NCI-H1105 treated with DMSO at 0.1 percent for 48 hours (cell line): ENCODE measurements around the gene ZDHHC5.

ENCODE experiments used
- DNase-seq: peaks from one replicate; lab custom pipeline; 2025; lab: John Stamatoyannopoulos, UW

The ZDHHC5 gene

GRCh38 chr11:57729479-57729878 lies 61.6 kb downstream of the ZDHHC5 start:
- no peak for DNase-seq

DNA sequence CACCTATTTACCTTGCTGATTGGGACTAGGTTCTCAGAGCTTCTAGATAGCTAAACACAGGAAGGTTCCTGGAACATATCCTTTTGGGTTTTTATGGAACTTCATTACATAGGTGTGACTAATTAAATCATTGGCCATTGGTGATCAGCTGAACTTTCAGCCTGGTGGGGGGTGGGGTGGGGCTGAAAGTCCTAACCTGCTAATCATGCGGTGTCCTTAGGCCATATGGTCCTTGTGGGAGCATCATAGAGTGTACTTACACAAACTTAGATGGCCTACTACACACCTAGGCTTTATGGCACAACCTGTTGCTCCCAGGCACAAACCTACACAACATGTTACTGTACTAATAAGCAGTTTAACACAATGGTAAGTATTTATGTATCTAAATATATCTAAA lies 64.7 kb downstream of the ZDHHC5 start:
- no peak for DNase-seq

GRCh38 chr11:57735619-57736298 lies 67.8 kb downstream of the ZDHHC5 start:
- no peak for DNase-seq

DNA sequence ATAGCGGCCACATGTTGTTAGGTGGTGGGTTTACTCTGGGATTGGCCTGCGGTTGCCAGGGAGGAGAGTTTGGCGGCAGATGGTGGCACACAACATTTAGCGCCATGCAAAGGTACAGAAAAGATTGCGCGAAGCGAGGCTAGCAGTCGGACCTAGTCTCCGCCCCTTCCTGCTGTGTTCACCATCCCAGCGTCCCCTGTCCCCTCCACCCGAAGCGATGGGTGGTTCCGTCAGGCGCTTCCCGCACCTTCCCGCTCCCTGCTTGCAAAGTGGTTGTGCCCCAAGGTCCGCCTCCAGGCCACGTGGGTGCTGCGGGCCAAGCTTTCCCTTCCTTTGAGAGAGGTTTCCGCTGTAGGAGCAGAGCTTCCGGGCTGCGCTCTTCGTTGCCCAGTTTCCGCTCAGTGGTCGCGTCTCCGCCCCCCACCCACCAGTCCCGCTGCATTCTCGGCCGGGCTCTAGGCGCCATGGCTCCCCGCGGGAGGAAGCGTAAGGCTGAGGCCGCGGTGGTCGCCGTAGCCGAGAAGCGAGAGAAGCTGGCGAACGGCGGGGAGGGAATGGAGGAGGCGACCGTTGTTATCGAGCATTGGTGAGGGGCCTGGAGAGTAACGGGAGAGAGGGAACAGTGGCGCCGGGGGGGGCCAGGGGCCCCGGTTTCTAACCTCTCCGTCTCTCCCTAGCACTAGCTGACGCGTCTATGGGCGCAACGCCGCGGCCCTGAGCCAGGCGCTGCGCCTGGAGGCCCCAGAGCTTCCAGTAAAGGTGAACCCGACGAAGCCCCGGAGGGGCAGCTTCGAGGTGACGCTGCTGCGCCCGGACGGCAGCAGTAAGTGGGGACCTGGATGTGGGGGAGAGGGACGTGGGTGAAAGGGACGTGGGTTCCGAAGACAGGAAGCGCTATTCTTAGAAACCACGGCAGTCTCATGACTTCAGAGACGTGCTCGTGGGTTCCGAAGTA lies 73.5 kb downstream of the ZDHHC5 start, which contains the start of gene SELENOH:
SELENOH (plus strand) TSS at position 360 of the 955 bp plus-strand sequence; CDS start at position 465, 105 bp downstream.
- peak; percentile 98 for DNase-seq

- DNase-seq, result no peak
Observed at GRCh38 chr11:57742087-57742452, 74.2 kb downstream of the ZDHHC5 start.

DNA sequence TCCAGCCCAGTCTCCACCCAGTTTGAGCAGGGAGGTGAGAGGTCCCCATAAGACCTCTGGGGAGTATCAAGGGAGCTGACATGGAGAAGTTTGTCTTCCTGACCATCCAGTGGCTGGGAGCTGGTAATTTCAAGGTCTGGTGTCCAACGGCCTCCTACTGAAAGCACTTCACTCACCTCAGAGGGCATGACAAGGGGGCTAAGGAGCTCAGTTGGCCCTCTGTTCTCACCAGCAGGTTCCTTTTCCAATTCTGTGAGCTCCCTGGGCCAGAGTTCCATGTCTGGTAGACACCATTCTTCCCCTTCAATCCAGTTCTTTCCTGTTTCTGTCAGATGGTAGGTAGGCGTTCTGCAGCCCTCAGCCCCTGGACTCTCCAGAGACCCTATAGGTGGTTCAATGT lies 76.4 kb downstream of the ZDHHC5 start:
- no peak for DNase-seq

DNA sequence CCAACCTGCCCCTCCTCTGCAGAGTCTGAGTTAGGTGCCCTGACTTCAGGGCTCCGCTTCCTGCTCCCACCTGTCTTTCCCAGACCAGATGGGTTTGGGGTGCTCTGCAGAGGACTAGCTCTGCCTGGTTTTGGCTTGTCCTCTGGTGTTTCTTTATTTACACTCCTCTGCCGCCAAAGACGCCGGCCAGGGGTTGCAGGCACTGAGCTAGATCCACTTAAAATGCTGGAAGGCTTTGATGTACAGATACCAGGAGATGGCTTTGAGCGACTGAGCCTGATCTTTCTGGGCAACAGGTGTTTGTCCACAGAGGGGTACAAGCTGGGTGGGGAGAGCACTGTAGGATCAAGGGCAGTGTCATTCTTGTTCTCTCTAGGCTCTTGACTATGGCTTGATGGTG lies 77.3 kb downstream of the ZDHHC5 start:
- DNase-seq, result no peak

DNA sequence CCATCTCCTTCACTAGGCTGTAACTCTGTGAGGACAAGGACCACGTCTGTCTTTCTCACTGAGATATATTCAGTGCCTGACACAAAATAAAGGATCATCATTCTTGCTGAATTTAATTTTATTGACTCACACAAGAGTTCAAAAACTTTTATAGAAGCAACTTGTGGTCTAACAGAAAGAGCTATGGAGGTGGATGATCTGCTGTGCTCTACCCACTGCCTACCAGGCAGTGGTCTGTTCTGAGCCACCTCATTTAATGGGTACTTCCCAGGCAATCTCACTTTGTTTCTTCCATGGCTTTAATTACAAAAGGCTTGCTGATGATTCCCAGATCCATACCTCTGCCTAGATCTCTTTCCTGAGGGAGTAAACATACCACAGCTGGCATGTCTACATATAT lies 79.0 kb downstream of the ZDHHC5 start:
- no peak for DNase-seq
